ENCODE measurements around the gene PRKAG2.

The PRKAG2 gene

DNA sequence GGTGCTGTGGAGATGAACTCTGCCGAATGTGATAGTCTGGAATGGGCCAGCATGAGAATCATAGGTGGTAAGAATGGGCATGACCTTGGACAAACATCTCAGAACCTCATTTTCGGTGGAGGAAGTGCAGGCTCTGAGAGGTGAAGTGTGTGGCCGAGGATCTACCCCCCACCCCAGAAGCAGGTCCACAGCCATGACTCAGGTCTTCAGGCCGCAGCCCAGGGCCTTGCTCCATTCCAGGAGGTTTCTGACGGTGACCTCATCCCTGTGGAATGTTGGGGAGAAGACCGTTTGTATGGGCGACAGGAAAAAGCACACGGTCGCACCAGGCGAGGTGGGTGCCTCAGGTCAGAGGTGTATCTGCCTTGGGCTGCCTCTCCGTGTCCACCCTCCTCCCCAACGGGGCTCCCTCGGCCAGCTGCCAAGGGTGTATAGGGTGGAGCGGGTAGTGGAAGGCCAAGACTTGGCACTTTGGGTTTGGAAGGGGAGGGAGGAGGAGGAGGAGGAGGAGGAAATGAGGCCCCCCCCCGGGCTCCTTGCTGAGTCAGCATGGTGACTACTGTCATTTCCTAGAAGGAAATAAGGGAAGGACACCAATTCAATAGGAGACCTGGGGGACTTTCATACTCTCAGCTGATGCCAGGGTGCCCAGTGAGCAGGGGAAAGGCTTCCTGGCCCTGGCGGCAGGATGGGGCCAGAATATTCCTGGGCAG is 189.2 kb downstream of the PRKAG2 start:
- DNase-seq = peak in 1 of 2 experiments; percentile 14
- TF ChIP-seq POLR2A (IDR thresholded peaks at IDR 0.05; ENCODE audit: low read length) = no peak
- TF ChIP-seq GATA1 (IDR thresholded peaks at IDR 0.05; ENCODE audit: low read depth, low read length) = no peak

DNA sequence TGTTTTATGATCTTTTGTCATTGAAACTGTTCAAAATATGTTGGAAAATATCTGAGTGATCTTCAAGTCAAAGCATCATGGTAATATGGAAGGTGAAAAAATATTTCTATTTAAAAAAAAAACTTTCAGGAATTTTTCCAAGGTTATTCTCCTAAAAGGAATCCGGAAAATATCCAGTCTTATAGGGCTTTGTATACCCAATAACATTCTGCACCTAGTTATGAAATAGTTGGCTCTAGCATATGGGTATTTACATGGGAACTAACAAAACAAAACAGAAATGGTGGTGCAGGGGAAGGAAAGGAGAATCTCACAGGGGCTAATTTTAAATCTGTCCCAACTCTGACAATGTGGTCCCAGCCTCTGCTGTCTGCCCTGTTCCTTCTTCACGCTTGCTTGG is 190.1 kb downstream of the PRKAG2 start:
- DNase-seq = no peak
- TF ChIP-seq POLR2A (IDR thresholded peaks at IDR 0.05; ENCODE audit: low read length) (no peak), GATA1 (IDR thresholded peaks at IDR 0.05; ENCODE audit: low read depth, low read length) (no peak)

DNA sequence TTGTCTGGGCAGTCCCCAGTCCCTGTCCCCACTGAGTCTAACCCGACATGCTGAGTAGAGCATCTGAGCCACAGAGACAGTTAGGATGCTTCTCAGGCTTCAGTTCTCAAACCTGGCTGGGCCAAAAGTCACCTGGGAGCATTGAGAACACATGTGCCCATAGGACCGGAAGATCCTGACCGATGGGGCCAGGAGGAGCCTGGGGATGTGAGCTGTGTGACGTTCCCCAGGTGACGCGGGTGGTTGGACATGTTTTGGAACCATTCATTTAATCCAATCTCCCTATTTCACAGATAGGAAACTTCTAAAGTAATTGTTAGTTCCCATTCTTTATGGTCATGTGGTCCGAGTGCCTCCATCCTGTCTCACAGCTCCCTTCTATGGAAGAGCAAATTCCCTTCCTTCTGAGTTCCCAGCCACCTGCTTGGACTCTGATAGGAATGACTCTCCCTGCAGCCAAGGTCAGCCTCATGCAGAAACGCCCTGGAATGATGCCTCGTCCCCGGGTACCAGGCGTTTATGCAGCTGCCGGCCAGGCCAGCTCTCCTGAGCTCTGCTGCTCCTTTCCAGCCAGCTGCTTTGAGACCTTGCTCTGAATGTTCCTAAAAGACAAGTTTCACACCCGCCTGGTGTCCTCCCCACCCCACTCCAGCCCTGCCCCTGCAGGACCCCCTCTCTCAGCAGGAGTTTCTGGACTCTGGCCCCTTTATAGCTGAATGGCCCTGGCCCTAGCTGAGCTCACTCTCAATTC is 190.7 kb downstream of the PRKAG2 start:
- TF ChIP-seq POLR2A (IDR thresholded peaks at IDR 0.05; ENCODE audit: low read length) = no peak
- TF ChIP-seq GATA1 (IDR thresholded peaks at IDR 0.05; ENCODE audit: low read depth, low read length) = no peak
- no peak for DNase-seq

DNA sequence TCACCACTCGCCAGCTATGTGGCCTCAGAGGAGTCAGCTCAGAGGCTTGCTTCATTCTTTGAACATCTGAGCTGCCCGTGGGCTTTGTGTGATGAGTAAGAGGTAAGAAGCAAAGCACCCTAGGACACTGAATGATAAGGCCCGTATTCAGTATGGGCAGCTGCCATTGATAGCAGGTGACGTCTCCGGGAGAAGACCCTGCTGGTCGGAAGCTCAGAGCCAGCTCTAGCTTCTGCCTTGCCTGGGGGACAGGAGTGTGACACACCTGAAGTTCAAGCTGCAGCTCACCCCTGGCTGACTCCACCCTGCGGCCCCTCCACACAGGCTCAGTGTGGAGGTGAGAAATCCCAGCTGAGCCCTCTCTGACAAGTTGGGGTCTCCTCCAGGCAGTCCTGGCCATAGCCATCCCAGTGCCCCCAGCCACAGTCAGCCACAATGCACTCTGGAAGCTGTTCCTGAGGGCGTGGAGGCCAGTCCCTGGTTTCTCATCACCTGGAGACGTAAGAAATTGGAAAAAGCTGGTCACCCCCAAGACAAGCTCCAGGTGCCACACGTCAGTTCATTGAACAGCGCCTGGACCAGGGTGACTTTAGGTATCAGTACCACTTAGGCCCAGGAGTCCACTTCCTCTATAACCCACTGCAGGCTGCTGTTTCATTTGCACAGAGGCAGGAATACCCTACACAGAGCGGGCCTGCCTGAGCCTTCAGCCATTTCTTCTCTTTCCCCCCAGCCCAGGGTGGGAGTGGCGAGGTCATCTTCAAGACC is 192.3 kb downstream of the PRKAG2 start:
- DNase-seq = no peak

DNA sequence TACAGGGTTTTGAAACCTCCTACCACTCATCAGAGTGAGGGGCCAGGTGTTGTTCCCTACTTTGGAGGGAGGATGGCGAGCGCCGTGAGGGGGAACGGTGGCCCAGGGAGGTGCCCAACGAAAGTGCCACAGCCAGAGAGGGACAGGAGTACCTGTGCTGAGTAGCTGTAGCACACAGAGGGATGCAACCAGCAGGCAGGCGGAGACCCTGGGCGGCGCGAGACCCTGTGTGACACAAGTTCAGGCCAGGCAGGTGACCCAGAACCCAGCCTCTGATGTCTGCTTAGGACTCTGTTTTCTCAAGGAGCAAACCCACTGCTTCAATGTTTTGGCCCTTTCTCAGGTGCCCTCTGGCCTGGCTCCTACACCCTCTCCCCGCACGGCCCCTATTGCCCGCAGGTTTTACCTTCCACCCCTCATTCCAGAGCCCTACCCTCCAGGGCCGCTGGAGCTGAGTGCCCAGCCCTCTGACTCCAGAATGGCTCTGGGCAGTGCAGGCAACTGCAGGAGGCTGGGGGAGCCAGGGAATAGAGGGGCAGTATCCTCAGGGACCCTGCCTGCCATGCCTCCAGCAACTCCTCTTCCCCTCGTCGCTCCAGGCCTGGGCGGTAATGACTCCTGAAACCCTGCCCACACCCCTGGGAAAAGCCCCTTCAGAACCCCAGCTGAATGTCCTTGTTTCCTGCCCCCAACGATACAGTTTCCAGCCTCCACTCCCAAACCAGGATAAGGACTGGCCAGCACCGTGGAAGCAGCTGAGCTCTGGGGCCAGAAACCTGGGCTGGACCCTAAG is 193.1 kb downstream of the PRKAG2 start:
- no peak for TF ChIP-seq GATA1 (IDR thresholded peaks at IDR 0.05; ENCODE audit: low read depth, low read length)
- TF ChIP-seq POLR2A (IDR thresholded peaks at IDR 0.05; ENCODE audit: low read length) = no peak
- no peak for DNase-seq

More for the DNA sequence above, 192.3 kb downstream of the PRKAG2 start:
- TF ChIP-seq POLR2A (IDR thresholded peaks at IDR 0.05; ENCODE audit: low read length) (no peak), GATA1 (IDR thresholded peaks at IDR 0.05; ENCODE audit: low read depth, low read length) (no peak)

DNA sequence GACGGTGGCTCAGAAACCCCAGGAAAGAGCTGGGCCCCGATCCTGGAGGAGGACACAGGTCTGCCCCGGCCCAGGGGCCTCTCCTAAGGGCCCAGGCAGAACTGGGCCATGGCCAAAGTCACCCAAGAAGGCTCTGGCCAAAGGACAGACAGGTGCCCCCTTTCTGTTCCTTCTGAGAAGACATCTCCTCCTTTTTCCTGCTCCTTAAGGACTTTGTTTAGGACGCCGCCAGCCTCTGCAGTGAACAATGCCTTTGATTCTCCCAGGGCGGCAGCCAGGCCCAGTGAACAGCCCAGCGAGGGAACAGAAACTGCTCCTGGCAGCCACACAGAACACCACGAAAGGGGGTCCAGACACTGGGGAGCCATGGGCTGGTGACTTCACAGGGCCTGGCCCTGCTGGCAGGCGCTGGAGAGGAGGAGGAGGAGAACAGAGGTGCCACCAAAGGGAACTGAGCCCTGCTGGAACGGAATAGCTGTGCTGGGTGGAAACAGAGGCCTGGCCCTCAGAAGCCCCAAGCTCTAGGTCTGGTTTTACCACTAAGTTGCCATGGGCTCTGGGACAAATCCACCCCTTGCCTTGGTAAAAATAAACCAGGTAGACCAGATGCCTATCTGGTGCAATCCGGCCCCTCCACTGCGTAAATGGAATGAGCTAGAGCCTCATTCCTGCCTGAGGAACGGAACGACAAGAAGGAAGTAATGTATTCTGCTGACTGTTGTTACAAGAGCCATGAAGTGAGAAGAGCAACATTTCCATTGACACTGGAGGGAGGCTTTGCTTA is 193.9 kb downstream of the PRKAG2 start:
- TF ChIP-seq POLR2A (IDR thresholded peaks at IDR 0.05; ENCODE audit: low read length) (no peak), GATA1 (IDR thresholded peaks at IDR 0.05; ENCODE audit: low read depth, low read length) (no peak)
- DNase-seq = no peak

DNA sequence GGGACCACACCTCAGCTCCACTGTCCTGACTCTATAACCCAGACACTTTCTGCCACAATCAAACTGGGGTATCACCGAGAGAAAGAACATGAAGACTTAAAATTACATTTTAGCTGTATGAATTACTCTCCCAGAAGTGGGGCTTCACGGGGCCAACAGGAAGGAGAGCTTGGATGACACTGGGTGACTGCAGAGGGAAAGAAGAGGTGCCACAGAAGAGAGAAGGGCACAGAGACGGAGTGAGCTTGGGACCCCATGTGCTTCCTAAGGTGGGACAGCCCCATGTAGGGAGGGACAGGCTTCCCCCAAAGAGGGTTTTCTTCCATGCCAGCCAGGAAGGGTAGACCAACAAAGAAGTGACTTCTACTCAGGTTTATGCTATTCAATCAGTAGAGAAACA is 195.2 kb downstream of the PRKAG2 start:
- no peak for DNase-seq
- no peak for TF ChIP-seq POLR2A (IDR thresholded peaks at IDR 0.05; ENCODE audit: low read length)
- TF ChIP-seq GATA1 (IDR thresholded peaks at IDR 0.05; ENCODE audit: low read depth, low read length) = no peak

DNA sequence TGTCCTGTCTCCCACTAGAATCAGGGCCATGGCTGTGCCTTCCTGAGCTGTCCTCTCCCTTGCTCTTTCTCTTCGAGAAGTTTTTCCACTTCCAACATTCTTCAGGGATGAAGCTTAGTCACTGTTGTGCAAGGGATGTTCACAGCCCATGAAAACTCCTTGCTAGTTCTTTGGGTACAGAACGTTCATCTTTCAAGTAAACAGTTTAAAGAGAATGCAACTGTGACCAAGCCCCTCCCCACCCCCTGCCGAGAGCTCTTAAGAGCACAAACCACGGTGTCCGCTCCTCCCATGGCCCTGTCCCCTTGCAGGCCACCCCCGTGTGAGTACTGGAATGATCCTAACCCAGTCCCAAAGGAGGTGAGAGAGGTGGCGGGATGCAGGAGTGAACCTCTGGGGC is 196.1 kb downstream of the PRKAG2 start:
- DNase-seq = no peak
- TF ChIP-seq GATA1 (IDR thresholded peaks at IDR 0.05; ENCODE audit: low read depth, low read length) (no peak), POLR2A (IDR thresholded peaks at IDR 0.05; ENCODE audit: low read length) (no peak)

DNA sequence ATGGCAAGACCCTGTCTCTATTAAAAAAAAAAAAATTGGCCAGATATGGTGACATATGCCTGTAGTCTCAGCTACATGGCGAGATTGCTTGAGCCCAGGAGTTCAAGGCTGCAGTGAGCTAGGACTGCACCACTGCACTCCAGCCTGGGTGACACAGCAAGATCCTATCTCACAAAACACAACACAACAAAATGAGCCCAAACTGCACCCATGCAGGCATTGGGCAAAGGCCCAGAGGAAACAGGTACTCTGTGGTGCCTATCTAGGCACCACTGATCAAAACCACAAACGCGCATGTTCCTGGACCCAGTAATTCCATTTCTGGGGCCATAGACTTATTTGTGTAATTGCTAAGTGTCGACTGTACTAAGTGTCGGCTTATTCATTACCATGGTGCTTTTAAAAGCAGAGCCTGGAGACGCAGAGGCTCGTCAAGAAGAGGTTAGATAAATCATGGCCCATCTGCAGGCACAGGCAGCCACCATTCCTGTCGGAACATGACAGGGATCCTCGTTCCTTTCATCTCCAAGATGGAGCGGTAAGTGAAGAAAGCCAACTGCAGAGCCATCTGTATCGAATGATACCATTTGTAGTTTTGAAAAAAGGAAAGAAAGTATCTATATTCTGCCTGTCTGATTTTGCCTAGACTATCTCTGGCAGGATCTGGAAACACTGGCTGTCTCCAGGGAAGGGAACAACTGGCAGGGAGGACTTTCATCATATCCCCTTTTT is 196.9 kb downstream of the PRKAG2 start:
- no peak for TF ChIP-seq POLR2A (IDR thresholded peaks at IDR 0.05; ENCODE audit: low read length)
- no peak for TF ChIP-seq GATA1 (IDR thresholded peaks at IDR 0.05; ENCODE audit: low read depth, low read length)
- DNase-seq = peak in 1 of 2 experiments; percentile 9

DNA sequence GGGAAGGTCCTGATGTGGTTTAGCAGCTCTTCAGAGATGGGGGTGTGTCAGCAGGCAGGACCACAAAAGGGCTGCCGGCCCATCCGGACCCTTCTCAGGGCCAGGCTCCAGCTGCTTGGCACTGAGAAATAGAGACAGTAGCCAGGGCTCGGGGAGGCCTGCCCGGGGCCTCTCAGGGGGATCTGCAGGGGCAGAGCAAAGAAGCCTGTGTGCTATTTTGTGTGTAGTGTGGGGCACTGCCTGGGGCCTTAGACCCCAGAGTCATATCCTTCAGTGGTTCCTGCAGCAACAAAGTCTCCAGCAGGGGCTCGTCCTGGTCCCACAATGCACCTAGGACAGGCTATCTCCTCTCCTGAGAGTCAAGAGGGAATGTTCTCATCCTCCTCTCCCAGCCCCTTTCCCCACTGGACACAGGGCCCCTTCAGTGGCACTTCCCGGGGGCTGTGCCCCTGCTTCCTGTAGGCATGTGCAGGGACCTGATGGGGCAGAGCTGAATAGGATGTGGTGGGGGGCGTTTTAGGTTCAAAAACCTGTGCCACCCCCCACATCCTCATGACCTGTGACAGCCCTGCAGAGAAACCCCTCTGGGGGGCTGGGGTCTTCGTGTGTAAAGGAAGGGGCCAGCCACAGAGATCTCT is 197.7 kb downstream of the PRKAG2 start:
- TF ChIP-seq GATA1 (IDR thresholded peaks at IDR 0.05; ENCODE audit: low read depth, low read length) (no peak), POLR2A (IDR thresholded peaks at IDR 0.05; ENCODE audit: low read length) (no peak)
- DNase-seq = no peak

DNA sequence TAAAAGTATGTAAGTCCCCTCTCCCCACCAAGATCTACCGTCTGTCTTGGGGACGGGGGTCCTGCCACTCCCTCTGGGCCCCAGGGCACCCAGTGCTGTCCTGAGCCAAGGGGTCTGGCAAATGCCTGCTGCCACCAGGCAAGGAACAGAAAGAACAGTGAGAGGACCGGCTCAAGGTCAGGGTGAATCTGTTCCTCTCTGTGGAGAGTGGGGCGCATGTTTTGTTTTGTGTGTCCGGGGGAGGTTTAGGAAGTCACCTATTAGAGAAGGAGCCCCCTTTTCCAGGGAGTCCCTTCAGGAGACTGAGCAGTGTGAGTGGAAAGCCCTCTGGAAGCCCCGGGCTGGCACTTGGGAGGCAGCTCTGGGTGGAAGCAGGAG is 198.7 kb downstream of the PRKAG2 start:
- no peak for TF ChIP-seq POLR2A (IDR thresholded peaks at IDR 0.05; ENCODE audit: low read length)
- no peak for TF ChIP-seq GATA1 (IDR thresholded peaks at IDR 0.05; ENCODE audit: low read depth, low read length)
- no peak for DNase-seq
